ENCODE measurements around the gene AGFG2.

The AGFG2 gene

DNA sequence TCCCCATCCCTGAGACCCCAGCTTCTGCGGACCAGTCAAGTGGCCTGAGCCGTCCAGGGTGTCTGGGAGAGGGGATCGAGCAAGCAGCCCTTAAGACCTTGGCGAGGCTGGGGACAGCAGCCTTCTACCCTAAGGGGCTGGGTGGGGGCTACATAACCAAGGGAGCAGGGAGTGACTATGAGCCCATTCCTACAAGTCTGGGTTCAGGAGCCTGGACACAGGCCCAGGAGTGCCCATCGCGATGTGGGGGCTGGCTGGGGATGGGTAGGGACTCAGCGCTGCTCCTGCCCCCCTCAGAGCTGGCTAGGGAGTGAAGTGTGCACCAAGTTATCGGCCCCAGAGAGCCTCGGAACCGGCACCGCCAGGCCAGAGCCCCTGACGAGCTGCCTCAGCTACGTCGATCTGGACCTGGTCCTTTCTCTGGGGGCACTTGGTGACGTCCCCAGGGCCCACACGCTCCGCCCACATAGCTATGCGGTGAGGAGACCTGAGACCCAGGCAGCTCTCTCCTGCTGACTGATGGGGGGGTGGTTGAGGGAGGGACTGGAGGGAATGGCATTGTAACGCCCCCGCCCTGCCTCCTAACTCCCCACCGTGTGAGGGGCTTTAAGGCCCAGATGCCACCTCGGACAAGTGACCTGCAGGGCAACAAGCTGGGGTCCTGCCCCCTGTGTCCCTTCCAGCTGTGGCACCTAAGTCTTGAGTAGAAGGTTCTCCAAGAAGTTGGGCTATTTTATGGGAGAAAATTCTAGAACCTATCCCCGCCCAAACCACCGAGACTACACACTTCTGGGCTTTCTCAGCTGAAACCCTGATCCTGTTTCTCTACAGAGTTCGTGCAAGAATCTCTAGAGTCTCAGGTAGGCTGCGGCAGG is 32.2 kb downstream of the AGFG2 start:
- no peak for DNase-seq (ENCODE audit: low read depth in 4 of 4, low spot score in 1 of 4)

DNA sequence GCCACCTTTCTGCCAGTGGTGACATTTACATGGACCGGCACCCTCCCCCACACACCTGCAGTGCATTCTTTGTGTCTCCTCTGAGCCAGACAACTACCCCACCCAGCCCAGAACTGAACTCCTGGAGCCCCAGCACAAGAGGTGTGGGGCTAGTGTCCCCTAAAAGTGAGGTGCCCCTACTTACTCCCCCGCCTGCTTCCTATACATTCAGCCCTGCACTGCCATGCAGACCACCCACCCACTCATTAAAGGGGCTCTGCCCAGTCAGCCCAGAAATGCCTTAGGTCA is 32.8 kb downstream of the AGFG2 start:
- DNase-seq (ENCODE audit: low read depth in 4 of 4, low spot score in 1 of 4): no peak

DNA sequence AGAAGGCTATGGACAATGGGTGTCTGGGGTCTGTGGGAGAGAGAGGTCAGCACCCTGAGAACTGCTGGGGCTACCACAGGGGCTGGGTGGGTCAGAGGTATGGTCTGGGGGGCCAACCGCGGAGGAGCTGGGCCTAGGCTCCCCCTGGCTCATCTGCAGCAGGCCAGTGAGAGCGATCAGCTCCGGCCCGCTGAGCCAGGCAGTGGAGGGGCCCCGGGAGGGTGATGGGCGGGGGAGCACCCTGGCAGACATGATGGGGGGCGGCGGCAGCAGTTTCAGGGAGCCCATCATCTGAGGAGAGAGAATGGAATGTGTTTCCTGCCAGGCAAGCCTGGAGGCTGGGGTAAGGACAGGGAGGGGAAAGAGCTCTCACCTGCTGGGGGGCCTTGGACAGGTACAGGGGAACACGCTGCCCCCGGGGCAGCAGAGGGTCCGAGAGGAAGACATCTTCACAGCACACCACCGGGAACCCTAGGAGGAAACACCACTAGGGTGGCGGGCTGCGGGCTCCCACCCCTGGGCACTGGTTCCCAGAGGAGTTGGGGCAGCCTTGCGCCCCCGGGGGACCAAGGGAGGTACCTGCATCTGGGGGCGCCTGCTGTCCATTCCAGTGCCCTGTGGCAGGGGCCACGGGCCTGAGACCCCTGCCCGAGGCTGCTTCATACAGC is 33.4 kb downstream of the AGFG2 start:
- no peak for DNase-seq (ENCODE audit: low read depth in 4 of 4, low spot score in 1 of 4)

GRCh38 chr7:100572949-100573675 is 34.1 kb downstream of the AGFG2 start:
- DNase-seq (ENCODE audit: low read depth in 4 of 4, low spot score in 1 of 4): no peak

- no peak for DNase-seq (ENCODE audit: low read depth in 4 of 4, low spot score in 1 of 4)
These were observed 34.8 kb downstream of the AGFG2 start, which contains the start of gene SAP25 for GRCh38 chr7:100573691-100574361. SAP25 (minus strand) TSS chr7:100573900; CDS start chr7:100573742, 158 bp downstream.

DNA sequence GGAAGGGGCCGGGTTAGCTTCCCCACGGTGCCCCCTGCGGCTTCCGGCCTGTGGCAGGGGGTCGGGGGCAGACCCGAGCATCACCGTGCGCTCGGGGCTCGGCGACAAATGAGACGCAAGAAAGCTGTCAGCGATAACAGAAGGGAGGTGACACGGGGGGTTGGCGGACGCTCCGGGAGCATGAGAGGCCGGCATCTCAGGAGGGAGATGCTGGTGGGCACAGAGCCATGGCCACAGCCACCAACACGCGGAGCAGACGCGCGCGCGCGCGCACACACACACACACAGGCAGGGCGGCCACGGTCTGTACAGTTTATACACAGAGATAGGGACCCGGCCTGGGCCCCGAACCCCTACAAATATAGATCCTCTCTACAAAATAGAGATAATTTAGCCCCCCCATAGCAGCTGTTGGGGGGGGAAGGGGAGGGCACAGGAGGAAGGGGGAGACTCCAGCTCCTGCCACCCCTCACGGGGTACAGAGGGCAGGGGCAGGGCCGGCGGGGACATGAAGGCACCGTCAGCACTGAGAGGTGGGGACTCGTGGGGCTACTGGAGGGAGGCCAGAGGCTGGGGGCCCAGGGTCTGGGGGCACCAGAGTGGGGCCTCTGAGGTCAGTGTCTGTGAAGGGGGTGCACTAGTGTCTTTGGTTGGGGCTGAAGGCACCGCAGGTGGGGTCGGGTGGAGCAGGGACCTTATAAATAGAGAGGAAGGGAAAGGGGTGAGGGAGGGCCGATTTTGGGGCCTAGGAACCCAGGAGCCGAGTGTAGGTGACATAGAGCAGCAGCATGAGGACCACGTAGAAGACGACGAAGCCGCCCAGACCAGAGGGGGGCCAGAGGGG is 35.6 kb downstream of the AGFG2 start:
- no peak for DNase-seq (ENCODE audit: low read depth in 4 of 4, low spot score in 1 of 4)

DNA sequence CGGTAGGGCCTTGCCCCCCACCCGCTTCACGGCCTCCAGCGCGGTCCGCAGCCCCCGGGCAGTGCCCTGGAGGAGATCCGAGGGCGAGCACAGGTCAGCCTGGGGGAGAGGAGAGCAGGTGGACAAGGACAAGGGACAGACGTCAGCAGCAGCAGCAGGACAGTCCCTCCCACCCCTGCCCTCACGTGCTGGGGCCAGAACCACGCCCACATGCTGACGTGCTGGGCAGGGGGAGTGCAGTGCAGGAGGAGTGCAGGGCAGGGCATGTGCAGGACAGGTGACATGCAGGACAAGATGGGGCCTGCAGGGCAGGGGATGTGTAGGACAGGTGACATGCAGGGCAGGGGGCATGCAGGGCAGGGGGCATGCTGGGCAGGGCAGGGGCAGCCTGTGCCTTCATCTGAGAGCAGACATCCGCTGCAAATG is 36.2 kb downstream of the AGFG2 start:
- no peak for DNase-seq (ENCODE audit: low read depth in 4 of 4, low spot score in 1 of 4)

DNA sequence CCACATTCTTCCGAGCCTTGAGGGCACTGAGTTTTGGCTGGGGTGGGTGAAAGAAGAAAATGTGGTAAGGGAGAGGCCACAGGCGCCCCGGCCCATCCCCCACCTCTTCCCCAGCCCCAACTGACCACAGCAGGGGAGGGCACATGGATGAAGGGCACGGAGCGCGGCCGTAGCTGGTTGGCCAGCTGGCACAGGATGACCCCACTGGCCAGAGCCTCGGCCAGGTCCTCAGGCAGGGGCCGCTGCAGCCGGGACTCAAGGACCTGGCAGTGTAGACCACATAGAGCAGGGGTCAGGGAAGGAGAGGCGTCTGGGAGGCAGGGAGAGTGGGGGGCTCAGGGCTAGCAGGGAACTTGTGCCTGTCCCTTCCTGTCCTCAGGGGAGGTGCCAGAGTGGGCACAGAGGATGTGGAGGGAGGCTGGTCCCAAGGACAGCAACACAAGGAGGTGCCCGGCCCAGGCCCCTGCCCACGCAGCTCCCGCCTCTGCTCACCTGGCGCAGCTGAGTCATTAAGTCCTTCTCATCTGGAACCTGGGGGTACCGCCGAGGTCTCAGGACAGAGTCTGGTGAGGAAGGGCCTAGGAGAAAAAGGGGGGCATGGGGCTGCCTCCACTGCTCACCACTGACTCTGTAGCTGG is 36.9 kb downstream of the AGFG2 start:
- DNase-seq (ENCODE audit: low read depth in 4 of 4, low spot score in 1 of 4): no peak

DNA sequence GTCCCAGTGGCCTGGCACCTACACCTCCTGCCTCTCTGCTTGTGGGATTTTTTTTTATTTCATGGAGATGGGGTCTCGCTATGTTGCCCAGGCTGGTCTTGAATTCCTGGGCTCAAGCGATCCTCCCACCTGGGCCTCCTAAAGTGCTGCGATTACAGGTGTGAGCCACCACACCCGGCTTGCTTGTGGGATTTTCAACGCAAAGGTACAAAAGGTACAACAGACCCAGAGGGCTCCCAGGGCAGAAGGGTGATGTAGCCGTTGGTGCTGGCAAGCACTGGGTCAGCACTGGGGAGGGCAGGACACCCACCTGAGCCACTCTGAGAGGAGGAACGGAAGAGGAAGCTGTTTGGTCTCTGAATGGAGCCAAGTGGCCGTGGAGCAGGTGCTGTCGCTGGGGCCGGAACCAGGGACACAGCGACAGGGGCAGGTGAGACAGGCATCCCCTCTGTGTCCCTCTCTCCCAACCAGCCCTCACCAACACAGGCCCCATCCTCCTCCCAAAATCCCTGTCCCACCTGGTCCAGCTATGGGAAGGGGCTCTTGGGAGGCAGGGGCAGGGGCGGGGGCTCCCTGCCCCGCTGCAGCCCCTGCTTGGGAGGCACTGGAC is 37.5 kb downstream of the AGFG2 start:
- DNase-seq (ENCODE audit: low read depth in 4 of 4, low spot score in 1 of 4): no peak

DNA sequence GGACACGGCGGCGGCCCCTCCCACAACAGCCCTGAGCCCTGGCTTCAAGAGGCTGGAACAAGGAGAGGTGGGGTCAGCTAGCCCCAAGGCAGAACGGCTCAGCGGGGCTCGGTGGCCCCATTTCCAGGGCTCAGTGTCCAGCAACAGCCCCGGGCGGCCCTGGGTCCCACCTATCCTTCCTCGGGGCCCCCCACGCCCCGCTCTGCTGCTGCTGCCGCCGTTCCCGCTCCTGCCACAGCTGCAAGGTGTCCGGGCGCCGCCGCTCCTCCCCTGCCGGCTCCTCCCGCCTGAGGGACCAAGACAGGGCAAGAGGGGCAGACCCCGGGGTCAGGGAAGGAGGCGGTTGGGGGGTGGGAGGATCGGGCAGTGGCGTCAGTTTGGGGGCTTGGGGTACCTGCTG is 38.1 kb downstream of the AGFG2 start:
- DNase-seq (ENCODE audit: low read depth in 4 of 4, low spot score in 1 of 4): no peak

GRCh38 chr7:100577507-100577906 is 38.5 kb downstream of the AGFG2 start:
- no peak for DNase-seq (ENCODE audit: low read depth in 4 of 4, low spot score in 1 of 4)

DNA sequence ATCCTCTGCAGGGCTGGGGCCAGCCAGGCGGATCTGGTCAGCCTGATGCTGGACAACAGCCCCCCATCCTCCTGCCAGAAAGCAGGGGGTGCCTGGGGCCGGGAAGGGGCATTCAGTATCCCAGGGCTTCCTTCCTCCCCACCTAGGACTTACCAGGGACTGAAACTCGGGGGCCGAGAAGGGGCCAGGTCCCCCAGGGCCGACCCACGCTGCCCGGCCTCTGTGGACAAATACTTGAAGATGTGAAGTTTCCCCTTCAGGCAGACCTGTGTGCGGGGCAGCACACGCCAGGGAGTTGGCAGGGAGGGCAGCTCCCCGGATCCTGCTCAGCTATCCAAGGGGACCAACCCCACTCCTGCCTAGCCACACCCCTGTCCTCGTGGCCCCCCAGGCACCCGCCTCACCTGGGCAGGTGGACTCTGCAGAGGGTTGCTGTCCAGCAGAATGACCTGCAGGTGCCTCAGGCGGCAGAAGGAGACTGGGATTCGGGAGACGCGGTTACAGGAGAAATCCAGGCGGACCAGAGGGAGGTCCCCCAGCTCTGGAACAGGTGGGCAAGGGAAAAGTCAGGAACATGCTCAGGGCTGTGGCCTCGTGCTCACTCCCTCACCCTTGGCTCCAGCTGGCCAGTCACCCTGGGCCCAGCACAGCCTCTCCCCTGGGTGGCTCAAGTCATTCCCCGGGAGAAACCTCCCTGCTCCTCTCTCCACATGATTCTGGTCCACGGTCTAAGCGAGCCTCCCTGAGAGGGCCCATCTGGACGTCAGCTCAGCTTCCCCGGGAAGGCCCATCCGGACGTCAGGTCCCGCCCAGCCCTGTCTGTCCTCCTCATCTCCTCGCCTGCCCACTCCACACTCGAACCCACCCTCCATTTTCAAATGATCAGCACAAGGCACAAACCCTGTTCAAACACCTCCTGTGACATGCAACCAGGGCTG is 39.5 kb downstream of the AGFG2 start:
- no peak for DNase-seq (ENCODE audit: low read depth in 4 of 4, low spot score in 1 of 4)

DNA sequence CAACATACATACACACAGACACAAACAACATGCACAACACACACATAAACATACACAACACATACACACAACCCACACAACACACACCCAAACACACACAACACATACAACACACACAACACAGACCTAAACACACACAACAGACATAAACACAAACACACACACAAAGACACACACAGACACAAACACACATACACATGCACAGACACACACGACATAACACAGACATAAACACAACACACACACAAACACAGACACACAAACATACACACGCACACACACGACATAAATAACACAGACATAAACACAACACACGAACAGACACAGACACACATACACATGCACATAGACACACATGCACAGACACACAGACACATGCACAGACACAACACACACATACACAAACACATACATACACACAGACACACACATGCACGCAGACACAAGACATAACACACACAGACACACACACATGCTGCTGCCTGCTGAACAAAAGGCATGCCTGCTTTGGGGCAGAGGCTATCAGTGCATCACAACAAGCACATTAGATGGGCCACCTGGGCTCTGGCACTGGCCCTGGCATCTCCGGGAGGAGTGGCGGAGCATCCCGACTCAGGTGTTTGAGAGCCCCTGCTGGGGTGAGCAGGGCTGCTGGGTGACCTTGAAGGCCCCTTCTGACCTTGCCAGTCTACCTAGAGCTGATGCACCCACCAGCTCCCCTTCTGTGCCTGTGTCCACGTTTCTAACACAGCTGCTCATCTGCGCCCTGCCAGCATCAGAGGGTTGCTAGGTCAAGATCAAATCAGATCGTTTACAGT is 41.7 kb downstream of the AGFG2 start:
- DNase-seq (ENCODE audit: low read depth in 4 of 4, low spot score in 1 of 4): no peak

GRCh38 chr7:100582041-100582579 is 43.1 kb downstream of the AGFG2 start:
- DNase-seq (ENCODE audit: low read depth in 4 of 4, low spot score in 1 of 4): no peak

- no peak for DNase-seq (ENCODE audit: low read depth in 4 of 4, low spot score in 1 of 4)
These were observed 43.6 kb downstream of the AGFG2 start for GRCh38 chr7:100582650-100583049.

DNA sequence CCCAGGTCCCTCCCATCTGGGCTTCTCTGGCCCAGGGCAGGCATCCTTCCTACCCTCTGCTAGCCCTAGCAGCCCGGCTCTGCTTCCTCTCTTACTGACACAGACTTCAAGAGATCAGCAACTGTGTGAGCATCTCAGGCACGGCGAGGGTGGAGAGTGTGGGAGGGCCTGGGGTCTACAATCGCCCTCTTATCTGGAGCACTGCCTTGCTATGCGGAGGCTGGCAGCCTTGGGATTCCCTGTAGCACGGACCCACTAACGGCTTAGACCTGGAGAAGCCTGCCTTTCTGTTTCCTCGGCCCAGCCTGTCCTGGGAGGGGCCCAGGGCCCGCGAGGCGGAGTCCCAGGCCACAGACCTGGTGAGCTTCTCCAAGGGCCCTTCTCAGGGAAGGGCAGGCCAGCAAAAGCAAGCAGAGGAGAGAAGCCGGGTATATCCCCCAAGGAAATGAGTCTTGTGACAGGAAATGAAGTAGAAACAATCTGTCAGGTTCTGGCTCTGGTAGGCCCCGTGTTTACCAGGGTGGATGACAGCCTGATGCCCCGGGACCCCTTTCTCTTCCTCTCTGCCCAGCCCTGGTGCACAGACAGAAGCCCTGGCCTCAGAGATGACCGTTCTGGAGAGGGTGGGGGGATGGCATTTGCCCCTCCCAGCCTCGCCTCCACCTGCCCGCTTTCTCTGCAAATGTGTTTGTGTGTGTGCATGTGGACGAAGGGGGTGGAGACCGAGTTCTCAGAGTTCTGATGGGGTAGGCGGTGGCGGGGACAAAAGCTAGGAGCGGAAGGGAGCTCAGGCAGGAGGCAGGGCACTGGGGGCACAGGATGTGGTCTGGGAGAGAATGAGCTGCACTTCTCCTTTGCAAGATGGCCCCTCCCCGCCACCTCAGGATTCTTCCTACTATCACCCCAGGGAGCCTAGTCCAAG is 44.4 kb downstream of the AGFG2 start:
- DNase-seq (ENCODE audit: low read depth in 4 of 4, low spot score in 1 of 4): peak in 2 of 4 experiments; percentile 45 to 67

Data from stimulated activated CD4-positive, alpha-beta T cell treated with anti-CD3 and anti-CD28 coated beads, Interleukin-1b, Interleukin-23, amount 100 ng/mL, for 24 hours (primary cell).